GM12872 (cell line): ENCODE data around the gene AZU1.

Experiments
- TF ChIP-seq, protein P1 (sequence below): IDR thresholded peaks from 3 replicates; pipeline ENCODE4 v1.5.1; 2011; ENCODE audit warnings: low read depth, mild to moderate bottlenecking, low read length, moderate library complexity; ENCODE audit not compliant: insufficient read depth

The AZU1 gene

DNA sequence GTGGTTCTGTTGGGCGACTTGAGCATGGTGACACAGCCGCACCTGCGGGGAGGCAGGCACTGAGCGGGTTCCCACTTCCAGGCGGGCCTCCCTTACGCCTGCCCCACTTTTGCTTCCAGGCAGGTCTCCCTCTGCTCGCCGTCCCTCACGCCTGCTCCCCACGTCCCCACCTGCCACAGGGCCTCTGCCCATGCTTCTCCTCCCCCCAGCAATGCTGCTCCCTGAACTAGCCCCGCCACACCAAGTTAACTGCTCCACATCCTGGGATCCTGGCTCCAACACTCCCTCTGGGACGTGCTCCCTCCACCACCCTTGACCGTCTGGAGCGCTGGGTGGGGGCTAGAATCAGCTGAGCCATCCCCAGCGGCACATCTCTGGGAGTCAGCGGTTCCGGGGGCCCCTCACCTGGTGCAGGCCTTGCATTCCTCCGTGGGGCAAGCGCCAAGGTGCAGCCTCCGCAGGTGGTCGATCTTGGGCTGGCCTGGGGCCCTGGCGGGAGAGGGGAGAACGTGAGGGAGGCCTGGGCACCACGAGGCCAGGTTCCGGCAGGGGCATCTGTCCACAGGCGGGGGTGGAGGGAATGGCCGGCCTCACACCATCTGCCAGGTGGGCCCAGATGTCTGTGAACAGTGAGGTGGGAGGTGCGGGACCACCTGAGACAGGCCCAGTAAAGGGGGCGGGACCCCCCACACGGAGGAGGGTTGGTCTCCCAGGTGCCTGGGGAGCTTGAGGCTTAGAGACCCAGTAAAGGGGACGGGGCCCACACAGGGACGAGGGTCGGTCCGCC lies 41.0 kb downstream of the AZU1 start:
- TF ChIP-seq, protein P1, sequence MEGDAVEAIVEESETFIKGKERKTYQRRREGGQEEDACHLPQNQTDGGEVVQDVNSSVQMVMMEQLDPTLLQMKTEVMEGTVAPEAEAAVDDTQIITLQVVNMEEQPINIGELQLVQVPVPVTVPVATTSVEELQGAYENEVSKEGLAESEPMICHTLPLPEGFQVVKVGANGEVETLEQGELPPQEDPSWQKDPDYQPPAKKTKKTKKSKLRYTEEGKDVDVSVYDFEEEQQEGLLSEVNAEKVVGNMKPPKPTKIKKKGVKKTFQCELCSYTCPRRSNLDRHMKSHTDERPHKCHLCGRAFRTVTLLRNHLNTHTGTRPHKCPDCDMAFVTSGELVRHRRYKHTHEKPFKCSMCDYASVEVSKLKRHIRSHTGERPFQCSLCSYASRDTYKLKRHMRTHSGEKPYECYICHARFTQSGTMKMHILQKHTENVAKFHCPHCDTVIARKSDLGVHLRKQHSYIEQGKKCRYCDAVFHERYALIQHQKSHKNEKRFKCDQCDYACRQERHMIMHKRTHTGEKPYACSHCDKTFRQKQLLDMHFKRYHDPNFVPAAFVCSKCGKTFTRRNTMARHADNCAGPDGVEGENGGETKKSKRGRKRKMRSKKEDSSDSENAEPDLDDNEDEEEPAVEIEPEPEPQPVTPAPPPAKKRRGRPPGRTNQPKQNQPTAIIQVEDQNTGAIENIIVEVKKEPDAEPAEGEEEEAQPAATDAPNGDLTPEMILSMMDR: no peak

- TF ChIP-seq, protein P1: no peak
These were observed 41.9 kb downstream of the AZU1 start for GRCh38 chr19:869245-870177.

DNA sequence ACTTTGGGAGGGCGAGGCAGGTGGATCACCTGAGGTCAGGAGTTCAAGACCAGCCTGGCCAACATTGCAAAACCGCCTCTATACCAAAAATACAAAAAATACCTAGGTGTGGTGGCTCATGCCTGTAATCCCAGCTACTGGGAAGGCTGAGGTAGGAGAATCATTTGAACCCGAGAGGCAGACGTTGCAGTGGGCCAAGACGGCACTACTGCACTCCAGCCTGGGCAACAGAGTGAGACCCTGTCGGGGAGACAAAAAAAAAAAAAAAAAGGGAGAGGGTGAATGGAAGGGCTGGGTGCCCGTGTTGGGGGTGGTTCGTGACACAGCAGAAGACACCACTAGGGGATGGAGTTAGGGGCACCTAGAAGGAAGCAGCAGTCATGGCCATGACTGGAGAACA lies 42.7 kb downstream of the AZU1 start:
- TF ChIP-seq, protein P1: no peak

DNA sequence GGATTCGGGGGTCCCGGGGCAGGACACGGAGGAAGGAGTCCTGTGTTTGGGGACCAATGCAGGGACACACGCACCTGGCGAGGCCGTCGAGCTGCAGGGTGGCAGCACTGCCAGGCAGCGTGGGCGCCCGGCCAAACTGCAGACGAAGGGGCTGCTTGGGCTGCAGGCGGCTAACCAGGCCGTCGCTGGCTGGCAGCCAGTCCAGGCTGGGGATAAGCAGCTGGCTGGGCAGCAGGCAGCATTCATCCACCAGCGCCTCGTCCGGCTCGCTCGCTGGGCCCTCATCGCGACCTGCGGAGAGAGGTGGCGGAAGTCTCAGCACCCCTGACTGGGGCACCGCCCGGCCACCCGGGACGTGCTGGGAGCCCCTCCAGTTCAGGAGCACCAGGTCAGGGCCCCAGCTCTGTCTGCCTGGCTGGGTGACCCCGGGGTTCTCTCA lies 43.3 kb downstream of the AZU1 start:
- TF ChIP-seq, protein P1: no peak

GRCh38 chr19:871446-872265 lies 44.0 kb downstream of the AZU1 start:
- TF ChIP-seq, protein P1: no peak

- TF ChIP-seq, protein P1: no peak
These were observed 44.8 kb downstream of the AZU1 start for GRCh38 chr19:872266-872951.
